Activated CD4-positive, alpha-beta T cell treated with anti-CD3 and anti-CD28 coated beads, Interleukin-2, Interleukin-6, amounts not matched to agents 100 ng/mL and 50 ng/mL, durations not matched to agents 16 hours and 8 hours (primary cell): ENCODE measurements around the gene CAMK1G.

ENCODE experiments used
- DNase-seq: peaks from one replicate; pipeline ENCODE4 v3.0.0-alpha.2; 2020

CAMK1G gene

DNA sequence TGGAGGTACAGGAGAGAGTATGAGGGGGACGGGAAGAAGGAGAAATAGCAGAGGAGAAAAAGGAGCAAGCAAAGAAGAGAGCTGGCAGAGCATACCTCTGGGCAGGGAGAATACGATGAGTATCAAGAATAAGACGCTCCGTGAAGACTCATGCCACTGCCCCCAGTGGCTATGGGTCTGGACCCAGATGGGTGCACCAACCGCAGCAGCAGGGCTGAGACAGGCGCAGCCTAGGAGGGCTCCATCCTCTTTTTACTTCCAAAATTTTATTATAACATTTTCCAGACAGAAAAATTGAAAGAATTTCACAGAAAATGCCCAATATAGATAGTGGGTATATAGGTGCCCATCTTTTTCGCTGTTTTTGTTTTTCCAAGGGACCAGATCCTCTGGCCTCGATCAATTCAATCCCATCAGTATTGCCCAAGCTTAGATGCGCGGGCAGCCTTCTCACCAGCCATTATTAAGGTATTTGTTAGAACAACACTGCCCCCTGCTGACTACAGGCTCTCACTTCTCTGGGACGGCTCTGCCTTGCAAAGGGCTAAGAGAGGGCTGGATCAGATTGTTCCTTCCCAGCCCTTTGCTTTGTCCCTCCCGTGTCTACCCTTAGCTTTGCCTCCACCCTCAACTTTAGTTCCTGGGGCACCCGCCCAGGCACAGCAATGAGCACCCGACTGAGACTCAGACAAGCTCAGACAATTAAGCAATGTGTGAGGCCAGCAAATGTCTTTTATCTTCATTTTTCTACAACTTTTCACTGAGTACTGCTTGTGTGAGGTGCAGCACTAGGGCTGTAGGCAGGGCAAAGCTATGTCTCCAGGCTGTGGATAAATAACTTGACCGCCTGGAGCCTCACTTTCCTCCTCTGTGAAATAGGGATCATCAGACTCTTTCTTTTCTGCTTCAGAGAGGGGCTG is 17.5 kb upstream of the CAMK1G start:
- peak; percentile 87 for DNase-seq

DNA sequence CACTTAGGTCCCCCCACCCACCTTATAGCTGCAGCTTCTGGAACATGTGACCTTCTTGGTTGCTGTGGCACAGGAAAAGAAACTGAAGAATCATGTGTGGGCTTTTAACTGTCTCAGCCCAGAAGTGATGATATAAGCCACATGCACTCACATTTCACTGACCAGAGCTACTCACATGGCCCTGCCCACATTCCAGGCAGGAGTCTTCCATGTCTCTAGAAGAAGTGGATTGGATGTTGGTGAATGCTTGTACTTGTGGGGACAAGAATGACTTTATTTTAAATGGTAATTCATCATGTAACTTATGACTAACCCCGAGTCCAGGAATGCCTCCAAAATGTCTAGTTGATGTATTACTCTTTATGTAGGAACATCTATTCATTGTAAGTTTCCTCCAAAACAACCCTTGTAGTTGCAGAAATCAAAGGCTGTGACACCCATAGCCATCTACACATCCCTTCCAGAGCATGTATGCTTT is 15.8 kb upstream of the CAMK1G start:
- no peak for DNase-seq

DNA sequence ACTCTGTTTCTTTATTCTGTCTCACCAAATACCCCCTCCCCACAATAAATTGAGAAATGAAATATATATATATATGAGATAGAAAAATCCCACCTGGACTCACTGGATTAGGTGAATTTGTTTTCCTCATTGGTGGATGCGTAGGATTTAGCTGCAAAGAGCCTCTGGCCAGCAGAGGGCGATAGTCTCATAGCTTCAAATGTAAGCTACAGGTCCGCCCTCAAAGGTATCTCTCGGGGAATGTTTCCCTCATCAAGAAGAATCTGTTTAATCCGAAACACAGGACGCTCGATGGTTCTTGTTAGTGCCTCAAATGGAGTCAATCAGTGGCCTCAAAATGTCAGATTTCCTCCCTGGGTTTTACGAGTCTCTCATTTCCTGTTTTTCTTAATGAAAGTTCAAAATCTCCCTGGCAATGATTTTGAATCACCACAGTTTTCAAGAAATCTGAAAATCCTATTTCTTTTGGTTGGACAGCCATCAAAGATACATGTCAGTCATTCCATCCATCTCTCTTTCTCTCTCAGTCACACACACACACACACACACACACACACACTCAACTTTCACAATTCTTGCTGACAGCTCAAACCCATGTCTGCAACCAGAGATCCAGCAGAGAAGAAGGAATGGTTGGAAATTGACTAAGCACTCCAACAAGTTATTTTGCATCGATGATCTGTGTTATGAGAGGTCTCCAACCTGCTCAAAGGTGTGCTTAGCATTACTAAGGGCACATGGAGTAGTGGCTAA is 13.9 kb upstream of the CAMK1G start:
- peak; percentile 79 for DNase-seq

DNA sequence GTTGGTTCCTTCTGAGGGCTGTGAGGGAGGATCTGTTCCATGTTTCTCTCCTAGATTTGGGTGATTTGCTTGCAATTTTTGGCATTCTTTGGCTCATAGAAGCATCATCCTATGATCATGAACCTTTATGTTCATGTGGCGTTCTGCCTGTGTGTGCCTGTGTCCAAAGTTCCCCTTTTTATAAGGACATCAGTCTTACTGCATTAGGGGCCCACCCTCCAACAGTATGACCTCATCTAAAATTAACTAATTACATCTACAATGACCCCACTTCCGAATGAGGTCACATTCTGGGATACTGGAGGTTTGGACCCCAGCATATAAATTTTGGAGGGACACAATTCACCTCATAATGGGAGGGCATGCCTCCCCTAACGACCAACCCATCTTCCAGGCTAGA is 12.8 kb upstream of the CAMK1G start:
- DNase-seq: no peak

DNA sequence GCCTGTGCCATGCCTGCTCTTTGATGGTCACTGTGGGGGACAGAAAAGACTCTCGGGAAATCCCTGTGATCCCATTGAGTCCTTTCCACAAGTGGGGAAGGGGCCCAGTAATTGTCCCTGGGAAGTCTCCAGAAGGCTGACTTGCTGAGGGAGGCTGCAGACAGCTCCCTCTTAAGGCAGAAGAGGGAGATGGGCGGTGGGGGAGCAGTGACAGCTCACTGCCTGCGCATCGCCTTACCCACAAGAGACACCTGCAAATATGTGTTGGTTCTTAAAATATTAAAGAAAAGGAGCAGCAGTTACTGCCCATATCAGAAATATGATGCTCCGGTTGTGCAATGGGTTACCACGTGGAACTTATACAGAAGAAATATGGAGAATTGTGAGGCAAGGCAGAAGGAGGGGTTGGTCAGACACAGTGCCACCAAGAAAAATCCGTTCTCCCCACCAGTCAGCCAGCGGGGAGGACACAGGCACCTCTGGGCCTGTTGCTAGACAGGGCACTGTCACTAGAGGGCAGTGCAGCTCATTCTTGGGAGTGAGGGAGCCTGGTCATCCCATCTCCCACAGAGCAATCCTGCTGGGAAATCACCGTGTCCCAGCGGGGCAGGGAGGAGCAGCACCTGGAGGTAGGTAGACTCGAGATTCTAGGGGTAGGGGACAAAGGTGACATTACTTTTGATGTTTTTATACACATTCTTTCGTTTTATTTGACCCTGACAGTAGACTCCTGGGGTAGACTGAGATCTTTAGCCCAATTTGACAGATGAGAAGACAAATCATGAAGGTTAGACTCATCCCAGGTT is 6.9 kb upstream of the CAMK1G start:
- peak; percentile 83 for DNase-seq

DNA sequence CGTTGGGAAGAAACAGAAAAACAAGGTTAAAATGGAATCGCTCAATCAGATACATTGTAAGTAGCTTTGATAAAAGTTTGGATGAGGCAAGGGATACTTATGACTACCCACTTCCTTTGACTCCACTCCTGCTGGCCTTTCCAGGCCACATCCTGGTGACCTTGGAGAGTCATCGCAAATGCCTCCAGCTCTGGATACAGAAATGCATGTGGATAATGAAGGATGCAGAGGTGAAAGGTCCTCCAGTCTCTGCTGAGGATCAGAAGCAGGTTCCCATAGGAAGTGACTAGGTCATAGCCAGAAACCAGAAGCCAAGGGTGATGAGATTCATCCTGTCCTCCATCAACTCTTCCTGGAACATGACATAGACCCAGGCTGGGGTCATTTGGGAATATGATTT is 6.2 kb upstream of the CAMK1G start:
- no peak for DNase-seq

DNA sequence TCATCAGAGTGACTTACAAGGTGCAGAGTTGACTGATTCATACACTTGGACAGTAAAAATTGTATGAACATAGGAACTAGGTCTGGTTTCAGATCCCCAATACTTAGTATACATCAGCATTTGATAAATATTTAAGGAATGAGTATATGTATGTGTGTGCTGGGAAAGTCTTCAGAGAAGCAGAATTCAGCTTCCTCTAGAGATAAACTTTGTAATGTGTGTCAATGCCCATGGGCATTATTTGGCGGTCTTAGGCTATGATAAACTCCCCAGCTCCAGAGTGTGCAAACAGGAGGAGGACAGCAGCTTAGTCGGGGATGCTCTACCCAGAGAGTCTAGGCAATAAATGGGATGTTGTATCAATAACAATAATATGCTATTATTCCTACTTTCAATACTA is 2.9 kb upstream of the CAMK1G start:
- no peak for DNase-seq

DNA sequence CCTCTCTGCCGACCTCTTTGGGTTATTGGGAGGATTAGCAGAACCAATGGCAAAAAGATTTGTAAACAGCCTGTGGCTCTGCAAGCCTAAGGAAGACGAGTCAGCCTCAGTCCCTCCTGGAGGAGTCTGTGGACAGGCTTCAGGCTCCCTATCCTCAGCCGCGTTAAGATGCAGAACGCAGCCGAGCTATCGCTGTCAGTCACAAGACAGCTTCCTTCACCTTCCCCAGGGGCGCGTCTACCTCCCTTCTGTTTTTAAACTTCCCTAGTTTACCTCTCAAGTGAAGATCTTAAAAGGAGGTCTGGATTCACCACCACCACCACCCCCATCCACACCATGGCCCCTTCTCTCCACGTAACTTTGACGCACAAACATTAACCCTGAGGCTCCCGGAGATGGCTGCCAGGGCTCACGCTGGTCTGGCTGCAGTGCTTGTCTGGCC is 738 bp downstream of the CAMK1G start:
- DNase-seq: no peak

DNA sequence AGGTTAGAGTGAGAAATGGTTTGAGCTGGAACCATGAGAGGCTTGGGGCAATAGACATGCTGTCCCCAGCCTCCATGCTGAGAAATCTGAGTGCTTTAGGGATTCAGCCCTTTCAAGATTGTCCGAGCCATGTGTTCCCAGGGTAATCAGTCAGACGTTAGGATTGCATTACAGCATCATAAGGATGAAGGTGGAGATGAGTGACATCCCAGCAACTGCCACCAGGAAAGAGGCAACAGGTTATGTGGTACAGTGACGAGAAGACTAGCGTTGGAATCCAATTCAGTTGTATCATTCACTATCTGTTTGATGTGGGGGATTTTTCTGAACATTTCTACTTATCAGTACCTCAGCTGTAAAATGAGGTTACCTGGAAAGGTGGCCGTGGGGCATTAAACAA is 1.7 kb downstream of the CAMK1G start:
- DNase-seq: no peak

DNA sequence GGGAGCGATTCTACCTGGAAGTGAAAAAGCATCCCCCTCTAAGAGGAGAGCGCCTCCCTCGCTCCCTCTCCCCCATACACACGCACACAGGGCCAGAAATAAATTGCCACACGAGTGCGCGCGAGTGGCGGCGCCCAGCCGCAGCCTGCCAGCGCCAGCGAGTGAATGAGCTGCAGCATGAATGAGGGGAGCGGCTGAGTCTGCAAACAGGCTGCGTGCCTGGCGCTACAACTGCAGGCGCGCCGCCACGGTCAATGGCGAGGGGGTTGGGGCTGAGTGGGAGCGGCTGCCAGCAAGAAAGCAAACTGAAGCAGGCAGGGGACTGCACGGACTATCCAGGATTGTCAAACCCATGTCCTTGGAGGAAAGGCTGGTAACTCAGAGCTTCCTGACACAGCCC is 2.2 kb downstream of the CAMK1G start:
- peak; percentile 18 for DNase-seq

DNA sequence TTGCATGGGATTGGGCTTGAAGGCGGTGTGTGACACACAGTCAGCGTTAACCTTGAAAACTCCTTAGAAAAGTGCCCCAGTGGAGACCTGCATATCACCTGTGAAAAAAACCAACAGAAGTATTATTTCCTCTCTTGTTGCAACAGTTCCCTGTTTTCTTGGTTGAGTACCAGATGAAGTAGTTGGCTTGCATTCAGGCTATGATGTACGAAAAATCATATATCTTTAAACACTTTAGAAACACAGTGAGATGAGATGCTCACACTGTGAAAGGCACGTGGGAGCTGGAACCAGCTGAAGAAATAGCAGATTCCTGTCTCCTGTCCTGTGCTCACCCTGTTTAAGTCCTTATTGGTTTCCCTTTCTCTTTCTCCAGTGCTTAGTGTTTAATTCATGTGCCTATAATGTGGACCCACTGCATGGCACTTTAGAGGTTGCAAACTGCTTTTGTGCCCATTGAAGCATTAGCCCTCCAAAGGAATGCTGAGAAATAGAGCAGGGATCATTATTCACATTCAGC is 2.8 kb downstream of the CAMK1G start:
- no peak for DNase-seq

DNA sequence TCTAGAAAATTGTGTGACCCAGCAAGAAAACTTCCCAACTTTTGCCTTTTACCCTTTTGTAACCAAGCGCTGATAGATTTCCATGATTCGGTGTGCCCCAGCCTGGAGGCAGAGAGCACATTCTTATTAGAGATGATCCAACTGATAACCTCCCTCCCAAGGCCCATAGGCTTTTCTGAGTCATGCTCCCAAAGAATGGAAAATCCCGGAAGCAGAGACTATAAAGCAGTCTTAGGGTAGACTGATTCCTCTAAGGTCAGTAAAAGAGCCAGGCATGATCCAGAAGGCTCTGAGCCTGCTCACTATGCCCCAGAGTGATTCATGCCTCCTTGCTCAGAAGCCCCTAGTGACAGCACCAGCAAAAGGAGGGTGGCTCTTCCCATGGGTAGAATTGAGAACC is 4.3 kb downstream of the CAMK1G start:
- DNase-seq: no peak

DNA sequence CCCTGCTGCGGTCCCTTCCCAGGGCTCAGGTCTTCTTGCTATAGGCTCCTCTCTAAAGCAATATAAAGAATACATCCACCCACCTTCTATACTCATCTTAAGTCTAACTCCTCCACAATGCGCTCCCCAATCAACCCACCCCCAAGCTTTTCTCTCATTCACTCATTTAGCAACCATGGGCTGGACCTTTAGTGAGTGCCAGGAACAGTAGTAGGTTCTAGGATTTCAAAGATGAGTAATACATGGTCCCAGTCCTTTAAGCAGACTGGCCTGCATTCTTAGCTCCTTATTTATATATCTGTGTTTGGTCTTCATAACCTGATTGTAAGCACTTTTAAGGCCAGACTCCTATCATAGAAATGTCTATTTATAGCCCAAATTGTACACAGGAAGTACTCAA is 5.9 kb downstream of the CAMK1G start:
- no peak for DNase-seq

DNA sequence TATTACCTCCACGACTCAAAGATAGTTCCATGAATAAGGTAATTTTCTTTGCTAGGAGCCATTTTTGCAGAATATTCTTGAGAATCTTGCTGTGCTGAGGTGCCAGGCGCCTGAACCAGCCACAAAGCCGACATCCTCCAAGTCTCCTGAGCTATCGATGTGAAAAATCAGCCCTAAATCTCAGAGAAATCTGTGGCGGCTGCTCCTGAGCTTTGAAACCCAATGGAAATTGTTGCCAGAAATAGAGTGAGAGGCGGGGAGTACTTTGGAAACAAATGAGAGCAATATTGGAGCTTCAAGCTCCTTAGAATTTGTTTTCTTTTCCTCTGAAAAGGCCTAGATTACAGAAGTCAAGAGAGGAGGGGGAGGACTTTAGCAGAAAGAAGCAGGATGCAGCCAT is 6.3 kb downstream of the CAMK1G start:
- DNase-seq: no peak

DNA sequence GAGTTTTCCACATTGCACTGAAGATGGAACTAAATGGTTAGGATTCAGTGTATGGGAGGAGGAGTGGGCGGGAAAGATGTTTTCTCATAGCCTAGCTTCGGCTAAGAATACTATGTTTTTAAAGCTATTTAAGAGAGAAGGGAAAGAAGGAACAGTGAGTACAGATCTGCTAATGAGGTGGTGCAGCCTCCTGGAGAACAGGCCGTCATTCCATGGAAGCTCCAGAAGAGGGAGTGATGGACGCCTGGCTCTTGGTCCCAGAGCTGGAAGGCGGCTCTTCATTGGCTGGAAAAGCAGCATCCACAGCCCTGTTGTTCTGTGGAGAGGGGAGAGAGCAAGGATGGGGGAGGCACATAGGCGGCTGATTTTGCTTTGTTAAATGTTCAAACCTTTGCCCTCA is 6.9 kb downstream of the CAMK1G start:
- DNase-seq: no peak

DNA sequence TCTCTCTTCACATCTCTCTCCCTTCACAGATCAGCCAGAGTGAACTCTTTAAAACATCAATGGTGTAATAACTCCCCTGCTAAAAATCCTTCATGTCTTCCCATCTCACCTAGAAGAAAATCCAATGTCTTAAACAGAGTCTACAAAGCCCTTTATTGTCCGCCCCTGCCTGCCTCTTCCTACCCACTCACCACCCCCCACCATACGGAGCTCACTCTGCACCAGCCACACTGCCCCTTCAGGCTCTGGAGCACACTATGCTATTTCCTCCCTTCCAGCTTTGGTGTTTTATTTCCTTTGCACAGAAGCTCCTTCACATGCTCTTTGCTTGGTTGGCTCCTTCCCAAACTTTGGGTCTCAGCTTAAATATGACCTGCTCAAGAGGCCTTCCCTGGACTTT is 10.2 kb downstream of the CAMK1G start:
- no peak for DNase-seq

DNA sequence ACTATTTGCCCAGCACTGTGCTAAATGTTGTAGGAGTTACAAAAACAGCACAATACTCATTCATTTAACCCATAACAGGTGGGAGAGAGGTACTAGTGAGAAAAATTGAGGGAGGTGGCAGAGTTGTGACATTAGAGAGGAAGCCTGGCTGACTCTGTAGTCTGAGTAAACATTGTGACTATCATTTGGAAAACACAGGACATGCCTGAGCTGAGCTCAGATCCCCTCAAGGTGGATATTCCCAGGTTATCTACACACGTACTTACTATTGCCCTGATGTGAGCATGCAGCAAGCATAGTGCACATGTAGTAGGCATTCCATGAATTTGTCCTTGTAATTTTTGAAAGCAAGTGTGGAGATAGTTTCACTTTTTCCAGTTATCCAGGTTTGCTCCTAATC is 10.9 kb downstream of the CAMK1G start:
- no peak for DNase-seq

DNA sequence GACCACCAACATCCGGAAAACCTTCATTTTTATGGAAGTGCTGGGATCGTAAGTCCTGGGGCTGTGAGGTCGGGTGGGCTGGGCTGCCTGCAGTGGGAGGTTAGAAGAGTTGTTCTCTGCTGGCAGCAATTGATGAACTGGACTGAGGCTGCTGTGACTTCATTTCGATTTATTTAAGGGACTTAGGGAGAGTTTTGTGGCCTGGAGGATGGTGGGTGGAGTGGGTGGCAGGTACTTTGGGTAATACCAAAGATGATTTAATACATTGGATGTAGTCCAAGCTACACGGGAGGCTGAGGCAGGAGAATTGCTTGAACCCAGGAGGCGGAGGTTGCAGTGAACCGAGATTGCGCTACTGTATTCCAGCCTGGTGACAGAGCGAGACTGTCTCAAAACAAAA is 11.5 kb downstream of the CAMK1G start:
- no peak for DNase-seq

DNA sequence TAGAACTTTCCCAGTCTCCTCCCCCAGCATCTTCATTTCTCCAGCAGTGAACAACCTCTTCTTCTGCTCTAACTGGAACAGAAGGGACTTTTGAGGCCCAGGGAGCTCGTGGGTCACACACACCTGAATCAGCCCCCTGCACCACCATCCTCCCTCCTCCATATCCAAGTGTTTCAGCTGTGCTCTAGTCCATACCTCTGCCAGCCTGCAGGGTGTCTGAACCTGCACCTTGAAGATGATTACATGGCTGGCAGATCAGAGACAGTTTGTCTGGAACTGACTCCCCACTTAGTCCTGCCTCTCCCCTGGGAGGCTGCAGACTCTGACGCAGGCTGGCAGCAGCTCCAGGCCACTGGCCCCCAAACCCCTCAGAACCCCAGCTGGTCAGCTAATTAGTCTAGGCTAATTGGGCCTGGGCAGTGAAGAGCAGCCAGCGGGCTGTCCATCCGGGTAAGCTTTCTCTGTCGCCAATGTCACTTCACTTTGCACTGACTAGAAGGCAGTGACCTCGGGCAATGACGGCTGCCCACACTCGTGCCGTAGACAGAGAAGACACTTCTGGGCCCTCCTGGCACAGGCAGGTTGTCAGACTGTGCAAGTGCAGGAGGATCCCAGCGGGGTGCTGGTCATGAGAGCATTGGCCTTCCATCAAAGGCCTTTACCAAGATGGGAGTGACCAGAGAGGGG is 12.2 kb downstream of the CAMK1G start:
- DNase-seq: no peak

DNA sequence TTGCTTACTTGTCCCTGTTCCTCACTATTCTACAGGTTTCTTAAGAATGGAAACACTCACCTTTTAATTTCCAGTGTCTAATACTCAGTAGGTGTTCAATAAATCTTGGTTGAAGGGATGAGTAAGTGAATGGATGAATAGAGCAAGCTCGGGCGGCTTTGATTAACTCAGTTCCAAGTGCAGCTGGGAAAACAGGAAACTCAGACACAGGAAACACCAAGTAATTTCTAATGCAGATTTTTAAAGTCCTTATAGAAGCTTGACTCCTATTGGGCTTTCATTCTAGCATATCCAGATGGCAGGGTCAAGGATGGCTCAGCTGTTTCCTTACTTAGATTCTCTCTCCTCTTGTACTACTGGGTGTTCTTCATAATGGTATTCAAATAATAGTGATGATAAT is 14.0 kb downstream of the CAMK1G start:
- DNase-seq: no peak

DNA sequence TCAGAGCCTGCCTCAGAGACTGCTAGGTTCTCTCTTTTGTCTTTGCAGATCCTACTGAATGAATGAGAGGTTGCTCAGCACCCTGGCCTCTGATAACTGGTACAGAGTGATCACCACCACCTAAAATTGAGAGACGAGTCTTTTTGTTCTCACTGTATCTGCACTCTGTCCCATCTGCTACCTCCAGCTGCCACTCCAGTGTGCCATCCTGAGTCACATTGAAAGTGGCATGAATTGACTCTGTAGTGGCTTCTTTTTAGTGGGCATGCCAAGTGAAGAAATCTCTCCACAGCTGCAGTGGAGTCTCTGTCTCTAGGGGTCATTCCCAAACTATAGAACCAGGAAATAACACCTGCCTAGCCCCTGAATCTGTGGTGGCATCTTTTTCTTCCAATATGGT is 14.7 kb downstream of the CAMK1G start:
- peak; percentile 49 for DNase-seq

DNA sequence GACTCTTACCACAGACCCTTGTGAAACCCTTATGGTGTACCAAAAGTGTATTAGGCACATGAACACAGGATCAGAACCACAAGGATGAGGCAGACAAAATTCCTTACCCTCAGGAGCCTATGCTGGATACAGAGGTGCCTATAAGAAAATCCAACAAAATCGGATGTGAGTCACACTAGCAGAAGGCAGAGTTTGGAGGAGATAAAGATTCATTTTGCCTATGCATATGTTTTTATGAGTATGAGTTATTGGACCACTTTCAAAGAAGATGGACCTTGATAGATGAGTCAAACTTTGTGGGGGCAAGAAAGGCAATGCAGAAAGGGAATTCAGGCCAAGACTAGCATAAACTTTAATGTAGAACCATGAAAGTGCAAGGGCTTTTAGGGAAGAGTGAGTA is 17.0 kb downstream of the CAMK1G start:
- DNase-seq: no peak
